Measurements from ENCODE around the gene KANTR.

DNA sequence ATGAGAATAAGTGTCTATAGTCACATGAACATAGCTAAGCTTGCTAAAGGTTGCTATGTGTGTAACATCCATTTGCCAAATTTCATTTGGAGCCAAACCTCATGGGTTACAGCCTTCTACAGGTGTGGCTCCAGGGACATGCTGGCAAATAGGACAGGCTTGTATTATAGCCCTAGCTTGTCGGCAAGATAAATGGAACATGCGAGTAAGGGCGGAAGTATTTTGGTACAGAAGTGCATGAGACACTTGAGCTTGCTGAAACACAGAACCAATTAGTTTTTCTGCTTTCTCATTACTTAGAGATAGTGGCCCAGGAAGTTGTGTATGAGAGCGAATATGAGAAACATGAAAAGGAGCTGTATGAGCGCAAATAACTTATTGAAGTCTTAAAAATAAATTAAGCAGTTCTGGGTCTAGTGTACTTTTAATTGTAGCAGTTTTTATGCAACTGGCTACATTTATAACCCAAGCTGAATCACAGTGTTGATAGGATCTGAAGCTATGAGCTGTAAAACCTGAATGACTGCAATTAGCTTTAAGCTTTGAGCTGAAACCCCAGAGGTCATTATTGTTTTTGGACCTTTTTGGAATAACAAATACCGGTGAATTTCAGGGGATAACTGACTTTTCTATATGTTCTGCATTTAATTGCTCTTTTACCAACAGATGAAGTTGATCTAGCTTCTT is 66.5 kb downstream of the KANTR start:
- TF ChIP-seq CTCF (IDR thresholded peaks at IDR 0.05; ENCODE audit: low read length) (no peak), EZH2phosphoT487 (IDR thresholded peaks at IDR 0.05; ENCODE audit: low read length) (no peak)

Data from MM.1S (cell line).